Prostate gland (tissue), 2 donors: ENCODE measurements around the gene OTX1.

Experiments
- CTCF ChIP-seq, 4 experiments: fragments of 200-600 bp in 2 of 4; fragments of 450-650 bp in 2 of 4; sonication (generic) in 2 of 4; IDR thresholded peaks; 1 replicate in 3 of 4; 2 replicates in 1 of 4; pipeline ENCODE4 v1.5.1; 2016 to 2019; ENCODE audit warnings: antibody characterized with exemption in 4 of 4, mild to moderate bottlenecking in 2 of 4, moderate library complexity in 2 of 4
- POLR2A ChIP-seq: fragments of 450-650 bp; IDR thresholded peaks from one replicate; pipeline ENCODE4 v1.6.1; 2016; ENCODE audit warnings: antibody characterized with exemption, mild to moderate bottlenecking

- TF ChIP-seq CTCF (IDR thresholded peaks at IDR 0.05) (no peak), POLR2A (no peak)
Measured at GRCh38 chr2:63092401-63092800, 41.8 kb downstream of the OTX1 start.
